OCI-LY1 (cell line): ENCODE data around the gene PHF10.

Experiments used
- H2AFZ ChIP-seq: fragments of 200-600 bp; sonication (generic), shearing (Covaris generic); 2 replicates; pipeline ENCODE4 v1.6.0; 2014; ENCODE audit warnings: antibody characterized with exemption, mild to moderate bottlenecking, low read length
- H3F3A ChIP-seq: fragments of 200-600 bp; sonication (generic), shearing (Covaris generic); 2 replicates; pipeline ENCODE4 v1.6.0; 2014; ENCODE audit warnings: mild to moderate bottlenecking, antibody characterized with exemption, low read length, moderate library complexity; ENCODE audit not compliant: insufficient read depth
- H3K27ac ChIP-seq: fragments of 200-600 bp; sonication (generic); 2 replicates; pipeline ENCODE4 v1.5.1; 2014; ENCODE audit warnings: low read length, mixed run types, mild to moderate bottlenecking, low read depth; ENCODE audit not compliant: poor library complexity, severe bottlenecking
- H3K27me3 ChIP-seq: fragments of 200-600 bp; sonication (generic); 2 replicates; pipeline ENCODE4 v1.6.0; 2014; ENCODE audit warnings: antibody characterized with exemption, mild to moderate bottlenecking, low read length, moderate library complexity; ENCODE audit not compliant: insufficient read depth
- H3K36me3 ChIP-seq: fragments of 200-600 bp; sonication (generic); 2 replicates; pipeline ENCODE4 v1.6.1; 2014; ENCODE audit warnings: mild to moderate bottlenecking, antibody characterized with exemption, low read length, moderate library complexity, mixed read lengths; ENCODE audit not compliant: insufficient read depth
- H3K4me1 ChIP-seq: fragments of 200-600 bp; sonication (generic); 2 replicates; pipeline ENCODE4 v1.5.1; 2014; ENCODE audit warnings: mild to moderate bottlenecking, low read length, moderate library complexity; ENCODE audit not compliant: insufficient read depth, severe bottlenecking
- H3K4me2 ChIP-seq: fragments of 200-600 bp; sonication (generic), shearing (Covaris generic); 2 replicates; pipeline ENCODE4 v1.6.1; 2014; ENCODE audit warnings: low read length
- H3K4me3 ChIP-seq: fragments of 200-600 bp; sonication (generic); 2 replicates; pipeline ENCODE4 v1.5.1; 2014; ENCODE audit warnings: low read length, low read depth, mild to moderate bottlenecking, mixed read lengths; ENCODE audit not compliant: poor library complexity, severe bottlenecking
- H3K79me2 ChIP-seq: fragments of 200-600 bp; shearing (Covaris generic); 2 replicates; pipeline ENCODE4 v1.6.1; 2016; ENCODE audit warnings: mixed run types, low read length, mixed read lengths; ENCODE audit not compliant: insufficient read depth
- H3K9ac ChIP-seq: fragments of 200-600 bp; sonication (generic), shearing (Covaris generic); 2 replicates; pipeline ENCODE4 v1.6.1; 2014; ENCODE audit warnings: mild to moderate bottlenecking, low read length, mixed read lengths
- H3K9me2 ChIP-seq: fragments of 200-600 bp; sonication (generic), shearing (Covaris generic); 2 replicates; pipeline ENCODE4 v1.6.1; 2014; ENCODE audit warnings: low read depth, mild to moderate bottlenecking, low read length, mixed read lengths
- H3K9me3 ChIP-seq: fragments of 200-600 bp; shearing (Covaris generic); 2 replicates; pipeline ENCODE4 v1.6.1; 2014; ENCODE audit warnings: low read length, mixed read lengths
- H4K20me1 ChIP-seq: fragments of 200-600 bp; sonication (generic), shearing (Covaris generic); 2 replicates; pipeline ENCODE4 v1.6.0; 2016; ENCODE audit warnings: mild to moderate bottlenecking, low read length; ENCODE audit not compliant: insufficient read depth
- EZH2 ChIP-seq: fragments of 200-600 bp; sonication (generic), shearing (Covaris generic); IDR thresholded peaks from 2 replicates; pipeline ENCODE4 v1.8.0; 2017; ENCODE audit warnings: borderline replicate concordance, mixed run types, mild to moderate bottlenecking, antibody characterized with exemption, low read length, moderate library complexity, mixed read lengths
- TF ChIP-seq, protein P1 (sequence below): fragments of 200-600 bp; sonication (generic), shearing (Covaris generic); IDR thresholded peaks from 2 replicates; pipeline ENCODE4 v1.5.1; 2017; ENCODE audit warnings: mild to moderate bottlenecking, antibody characterized with exemption, low read length, moderate library complexity, mixed read lengths

PHF10 gene

DNA sequence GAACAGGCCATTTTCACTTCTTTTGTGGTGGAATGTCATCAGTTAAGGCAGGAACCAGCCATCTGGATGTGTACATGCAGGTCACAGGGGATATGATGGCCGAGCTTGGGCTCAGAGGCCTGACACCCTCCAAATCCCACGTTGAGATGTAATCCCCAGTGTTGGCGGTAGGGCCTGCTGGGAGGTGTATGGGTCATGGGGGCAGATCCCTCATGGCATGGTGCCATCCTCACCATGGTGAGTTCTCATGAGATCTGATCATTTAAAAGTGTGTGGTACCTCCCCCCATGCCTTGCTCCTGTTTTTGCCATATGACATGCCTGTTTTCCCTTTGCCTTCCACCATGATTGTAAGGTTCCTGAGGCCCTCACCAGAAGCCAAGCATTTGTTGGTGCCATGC, 49.3 kb downstream of the PHF10 start:
- Histone ChIP-seq H3K4me2 (no peak overlapping the region), H3K79me2 (no peaks in the 10 kb centered on the region), H2AFZ (no peak overlapping the region), H4K20me1 (no peaks in the 10 kb centered on the region), H3K9me2 (no peaks in the 10 kb centered on the region), H3K4me1 (no peaks in the 10 kb centered on the region), H3K9me3 (no peaks in the 10 kb centered on the region), H3K4me3 (no peak overlapping the region), H3K36me3 (peaks cover 55% of the 10 kb centered on the region), H3K27ac (no peak overlapping the region), H3K9ac (no peak overlapping the region), H3F3A (no peaks in the 10 kb centered on the region), H3K27me3 (no peaks in the 10 kb centered on the region)
- no peak for TF ChIP-seq EZH2
- TF ChIP-seq, protein P1, sequence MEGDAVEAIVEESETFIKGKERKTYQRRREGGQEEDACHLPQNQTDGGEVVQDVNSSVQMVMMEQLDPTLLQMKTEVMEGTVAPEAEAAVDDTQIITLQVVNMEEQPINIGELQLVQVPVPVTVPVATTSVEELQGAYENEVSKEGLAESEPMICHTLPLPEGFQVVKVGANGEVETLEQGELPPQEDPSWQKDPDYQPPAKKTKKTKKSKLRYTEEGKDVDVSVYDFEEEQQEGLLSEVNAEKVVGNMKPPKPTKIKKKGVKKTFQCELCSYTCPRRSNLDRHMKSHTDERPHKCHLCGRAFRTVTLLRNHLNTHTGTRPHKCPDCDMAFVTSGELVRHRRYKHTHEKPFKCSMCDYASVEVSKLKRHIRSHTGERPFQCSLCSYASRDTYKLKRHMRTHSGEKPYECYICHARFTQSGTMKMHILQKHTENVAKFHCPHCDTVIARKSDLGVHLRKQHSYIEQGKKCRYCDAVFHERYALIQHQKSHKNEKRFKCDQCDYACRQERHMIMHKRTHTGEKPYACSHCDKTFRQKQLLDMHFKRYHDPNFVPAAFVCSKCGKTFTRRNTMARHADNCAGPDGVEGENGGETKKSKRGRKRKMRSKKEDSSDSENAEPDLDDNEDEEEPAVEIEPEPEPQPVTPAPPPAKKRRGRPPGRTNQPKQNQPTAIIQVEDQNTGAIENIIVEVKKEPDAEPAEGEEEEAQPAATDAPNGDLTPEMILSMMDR: no peak

DNA sequence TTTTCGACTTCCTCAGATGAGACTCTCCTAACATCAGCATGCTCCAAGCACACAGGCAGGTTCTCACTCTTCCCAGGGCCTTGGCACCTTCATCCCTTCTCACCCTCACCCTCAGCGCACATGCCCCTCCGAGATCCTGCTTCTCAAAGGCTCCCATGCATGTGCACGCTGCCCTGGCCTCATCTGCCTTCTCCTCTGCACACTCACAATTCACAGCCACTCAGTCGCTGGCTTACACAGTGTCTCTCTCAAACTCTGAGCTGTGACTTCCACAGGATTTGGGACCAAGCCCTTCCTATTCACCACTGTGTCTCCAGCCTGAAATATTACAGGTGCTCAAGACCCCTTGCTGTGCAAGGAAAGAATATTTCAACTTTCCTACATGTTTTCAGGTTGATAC, 52.7 kb downstream of the PHF10 start:
- H3K27me3 ChIP-seq: no peaks in the 10 kb centered on the region
- no peaks in the 10 kb centered on the region for H3F3A ChIP-seq
- no peak overlapping the region for H3K4me3 ChIP-seq
- no peaks in the 10 kb centered on the region for H3K79me2 ChIP-seq
- H4K20me1 ChIP-seq: no peaks in the 10 kb centered on the region
- H3K4me2 ChIP-seq: no peak overlapping the region
- H3K9me3 ChIP-seq: no peaks in the 10 kb centered on the region
- no peak overlapping the region for H3K27ac ChIP-seq
- H2AFZ ChIP-seq: no peak overlapping the region
- peaks cover 66% of the 10 kb centered on the region for H3K36me3 ChIP-seq
- H3K9me2 ChIP-seq: no peaks in the 10 kb centered on the region
- H3K4me1 ChIP-seq: no peaks in the 10 kb centered on the region
- no peak for TF ChIP-seq EZH2
- TF ChIP-seq, protein P1: no peak
- no peak overlapping the region for H3K9ac ChIP-seq

DNA sequence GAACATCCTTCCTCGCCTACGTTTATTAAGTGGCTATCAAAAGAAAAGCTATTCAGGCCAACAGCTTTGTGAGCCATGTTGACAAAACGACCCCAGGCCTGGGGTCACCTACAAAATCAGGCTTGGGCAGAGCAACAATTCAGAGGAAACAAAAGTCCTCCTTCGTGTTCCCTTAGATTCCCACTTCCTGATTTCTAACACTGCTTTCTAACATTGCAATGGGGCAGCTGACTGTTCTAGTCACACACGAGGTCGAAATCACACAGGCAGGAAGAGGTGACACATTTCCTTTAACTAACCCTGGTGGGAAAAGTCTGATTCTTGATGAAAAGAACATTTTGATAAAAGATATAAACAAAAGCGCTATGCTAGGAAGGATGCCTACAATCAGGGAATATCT, 54.4 kb downstream of the PHF10 start:
- no peaks in the 10 kb centered on the region for H3K4me1 ChIP-seq
- H2AFZ ChIP-seq: no peak overlapping the region
- no peak overlapping the region for H3K4me2 ChIP-seq
- no peaks in the 10 kb centered on the region for H3K9me2 ChIP-seq
- peaks cover 77% of the 10 kb centered on the region for H3K36me3 ChIP-seq
- H3F3A ChIP-seq: no peaks in the 10 kb centered on the region
- no peak overlapping the region for H3K9ac ChIP-seq
- H3K27me3 ChIP-seq: no peaks in the 10 kb centered on the region
- no peaks in the 10 kb centered on the region for H3K79me2 ChIP-seq
- TF ChIP-seq, protein P1: no peak
- no peak for TF ChIP-seq EZH2
- H4K20me1 ChIP-seq: no peaks in the 10 kb centered on the region
- no peak overlapping the region for H3K27ac ChIP-seq
- no peak overlapping the region for H3K4me3 ChIP-seq
- no peaks in the 10 kb centered on the region for H3K9me3 ChIP-seq
